K562 (cell line): ENCODE measurements around the gene CUL2. TPM values are rescaled to one million over a fixed set of nuclear protein-coding genes. Genes with fewer than 3 reads are reported as not detected.

Experiments
- BRD4 ChIP-seq: fragments of 200-600 bp; sonication (generic); IDR thresholded peaks from 2 replicates; pipeline ENCODE4 v1.6.1; 2017; ENCODE audit warnings: inconsistent platforms
- C11orf30 ChIP-seq: fragments of 450-650 bp; IDR thresholded peaks from 2 replicates; pipeline ENCODE4 v1.6.1; 2016; ENCODE audit warnings: low read depth, mild to moderate bottlenecking
- CHD1 ChIP-seq: fragments of 200-600 bp; sonication (generic); IDR thresholded peaks from one replicate; pipeline ENCODE4 v1.6.1; 2012; ENCODE audit warnings: mild to moderate bottlenecking, moderate library complexity, low read length, inconsistent platforms
- HCFC1 ChIP-seq: IDR thresholded peaks from 2 replicates; pipeline ENCODE4 v1.6.1; 2012; ENCODE audit warnings: low read depth, low read length, improper control_type of control experiment
- MITF ChIP-seq: IDR thresholded peaks from 2 replicates; pipeline ENCODE4 v1.6.1; 2014; ENCODE audit warnings: antibody characterized with exemption
- NFE2L1 ChIP-seq: fragments of 450-650 bp; IDR thresholded peaks from 2 replicates; pipeline ENCODE4 v1.6.1; 2016; ENCODE audit warnings: missing genetic modification characterization, low read depth, mild to moderate bottlenecking, missing compliant biosample characterization, moderate library complexity, borderline replicate concordance
- PBX2 ChIP-seq, 2 experiments: IDR thresholded peaks in 1 of 2; conservative IDR thresholded peaks in 1 of 2; 2 replicates each; pipeline ENCODE4 v1.6.1; 2016; ENCODE audit warnings: low read depth in 2 of 2, mild to moderate bottlenecking in 1 of 2, missing compliant biosample characterization in 1 of 2, missing genetic modification characterization in 1 of 2, moderate library complexity in 1 of 2
- POLR2AphosphoS2 ChIP-seq: IDR thresholded peaks from 2 replicates; pipeline ENCODE4 v1.6.1; 2012; ENCODE audit warnings: low read length, improper control_type of control experiment
- STAT5B ChIP-seq: fragments of 250-450 bp; sonication (Bioruptor Pico); IDR thresholded peaks from 2 replicates; pipeline ENCODE4 v1.8.0; 2021; ENCODE audit warnings: mild to moderate bottlenecking, inconsistent platforms
- XRCC5 ChIP-seq: fragments of 200-400 bp; formaldehyde crosslinking; IDR thresholded peaks from 2 replicates; pipeline ENCODE4 v1.6.1; 2017; ENCODE audit warnings: low read depth, mild to moderate bottlenecking, low read length
- ZBTB11 ChIP-seq, 3 experiments: fragments of 200-800 bp in 1 of 3; fragments of 250-450 bp in 1 of 3; fragments of 450-650 bp in 1 of 3; sonication (Bioruptor Pico) in 1 of 3; sonication (Bioruptor generic) in 1 of 3; formaldehyde crosslinking in 1 of 3; IDR thresholded peaks; 2 replicates each; pipeline versions ENCODE4 v1.6.1 to v1.8.0; 2016 to 2022; ENCODE audit warnings: mild to moderate bottlenecking in 2 of 3, missing genetic modification characterization in 2 of 3, missing compliant biosample characterization in 1 of 3, moderate library complexity in 1 of 3
- ZBTB34 ChIP-seq: fragments of 250-450 bp; sonication (Bioruptor Pico); IDR thresholded peaks from 2 replicates; pipeline ENCODE4 v1.8.0; 2021; ENCODE audit warnings: mild to moderate bottlenecking, moderate library complexity
- ZHX1 ChIP-seq: fragments of 150-350 bp; conservative IDR thresholded peaks from 2 replicates; pipeline ENCODE4 v1.6.1; 2014; ENCODE audit warnings: low read length
- polyA plus RNA-seq, 8 experiments: library from polyadenylated mRNA; depleted of rRNA in 4 of 8; stranded (reverse) in 5 of 8; unstranded in 3 of 8; fragments of >200 nt; fragmentation: Nextera tagmentation in 2 of 8; fragmentation: Illumina TruSeq in 1 of 8; extraction: Ambion mirVana in 2 of 8; extraction: Trizol in 1 of 8; gene quantifications; 2 replicates each; pipeline versions ENCODE4 v1.2.1 to v1.2.3, GENCODE V29; 2011 to 2014; ENCODE audit warnings: inconsistent platforms in 1 of 8, missing spikeins in 1 of 8
- total RNA-seq, 7 experiments: library from RNA; depleted of rRNA in 6 of 7; stranded (reverse); fragments of >200 nt in 6 of 7; fragmentation: Illumina TruSeq in 2 of 7; extraction: Trizol in 2 of 7; gene quantifications; 2 replicates each; pipeline versions ENCODE4 v1.2.1 to v1.2.3, GENCODE V29; 2011 to 2021; ENCODE audit warnings: low replicate concordance in 1 of 7

CUL2 gene
- total and polyA plus RNA-seq, 9 of the 15 experiments (the other 6 are each of a cell fraction or from before 2014, with no cell fraction given): 17.3 to 46.3 (median 41.2) TPM

GRCh38 chr10:35090162-35090954, at the start of gene CUL2 (continued):
- 0 out of 2 replicates have a peak, but pooled peaks have one; percentile 32 for TF ChIP-seq BRD4
- no peak for TF ChIP-seq ZBTB34 (CRISPR knock-in tag)
- TF ChIP-seq CHD1: no peak
- no peak for TF ChIP-seq PBX2 (CRISPR knock-in tag; IDR thresholded peaks at IDR 0.05; ENCODE audit: low read depth)
- TF ChIP-seq PBX2 (tag; conservative IDR thresholded peaks at IDR 0.05; ENCODE audit: low read depth): no peak
- no peak for TF ChIP-seq ZHX1
- peak; percentile 69 for TF ChIP-seq HCFC1
- TF ChIP-seq POLR2AphosphoS2: no peak
- TF ChIP-seq MITF: 0 out of 2 replicates have a peak, but pooled peaks have one; percentile 14
- TF ChIP-seq ZBTB11 (CRISPR knock-in tag; IDR thresholded peaks at IDR 0.05): peak in 1 of 3 experiments; percentile 58; a peak in 1 of 6 replicates
- no peak for TF ChIP-seq NFE2L1 (tag)
- no peak for TF ChIP-seq STAT5B (CRISPR knock-in tag)
- 0 out of 2 replicates have a peak, but pooled peaks have one; percentile 33 for TF ChIP-seq XRCC5
- TF ChIP-seq C11orf30: peak; percentile 88
